Subcutaneous adipose tissue (tissue), 4 donors: Measurements from ENCODE around the gene ADPRHL1. TPM values are rescaled to one million over a fixed set of nuclear protein-coding genes. Genes with fewer than 3 reads are reported as not detected.

Experiments used
- CTCF ChIP-seq: fragments of 450-650 bp; IDR thresholded peaks from one replicate; pipeline ENCODE4 v1.5.1; 2016; ENCODE audit warnings: low read depth, mild to moderate bottlenecking, control low read depth, antibody characterized with exemption, moderate library complexity
- total RNA-seq, 4 donors: library from RNA; depleted of rRNA; stranded (reverse); fragments of >200 nt; gene quantifications; one replicate each; pipeline ENCODE4 v1.1.0, GENCODE V29; 2016

The ADPRHL1 gene
- total RNA-seq, 4 donors from 2014 or later = 2.2 to 5.3 (median 2.9) TPM

- TF ChIP-seq CTCF = no peak
These were observed 7.3 kb downstream of the ADPRHL1 start for GRCh38 chr13:113445791-113446487.

- TF ChIP-seq CTCF = no peak
These were observed 9.3 kb downstream of the ADPRHL1 start for GRCh38 chr13:113443991-113444390.

GRCh38 chr13:113442985-113443362 lies 10.3 kb downstream of the ADPRHL1 start:
- TF ChIP-seq CTCF = no peak

- no peak for TF ChIP-seq CTCF
These were observed 10.8 kb downstream of the ADPRHL1 start for GRCh38 chr13:113442354-113442984.

- no peak for TF ChIP-seq CTCF
These were observed 11.6 kb downstream of the ADPRHL1 start for GRCh38 chr13:113441661-113442060.

- no peak for TF ChIP-seq CTCF
These were observed 15.8 kb downstream of the ADPRHL1 start for GRCh38 chr13:113437408-113438010.

GRCh38 chr13:113433391-113433916 lies 19.8 kb downstream of the ADPRHL1 start:
- no peak for TF ChIP-seq CTCF
